ENCODE data around the gene PIMREG.

PIMREG gene

GRCh38 chr17:6437956-6438355 lies 6.3 kb upstream of the PIMREG start:
- DNase-seq (ENCODE audit: low read depth in 2 of 2): no peak

GRCh38 chr17:6439951-6440350 lies 4.3 kb upstream of the PIMREG start:
- DNase-seq (ENCODE audit: low read depth in 2 of 2): no peak

GRCh38 chr17:6442775-6443174 lies 1.5 kb upstream of the PIMREG start:
- DNase-seq (ENCODE audit: low read depth in 2 of 2): no peak

- no peak for DNase-seq (ENCODE audit: low read depth in 2 of 2)
Measured at GRCh38 chr17:6444571-6445335, 498 bp downstream of the PIMREG start.

- no peak for DNase-seq (ENCODE audit: low read depth in 2 of 2)
Measured at GRCh38 chr17:6446516-6447100, 2.4 kb downstream of the PIMREG start.

GRCh38 chr17:6448473-6448872 lies 4.2 kb downstream of the PIMREG start:
- DNase-seq (ENCODE audit: low read depth in 2 of 2): no peak

- DNase-seq (ENCODE audit: low read depth in 2 of 2): no peak
Measured at GRCh38 chr17:6449307-6449706, 5.1 kb downstream of the PIMREG start.

- DNase-seq (ENCODE audit: low read depth in 2 of 2): no peak
Measured at GRCh38 chr17:6450926-6451832, 6.9 kb downstream of the PIMREG start.

- DNase-seq (ENCODE audit: low read depth in 2 of 2): no peak
Measured at GRCh38 chr17:6452471-6453266, 8.4 kb downstream of the PIMREG start.

GRCh38 chr17:6453279-6454024 lies 9.2 kb downstream of the PIMREG start:
- DNase-seq (ENCODE audit: low read depth in 2 of 2): no peak

- no peak for DNase-seq (ENCODE audit: low read depth in 2 of 2)
Measured at GRCh38 chr17:6454495-6455320, 10.5 kb downstream of the PIMREG start.

GRCh38 chr17:6455321-6455705 lies 11.1 kb downstream of the PIMREG start:
- DNase-seq (ENCODE audit: low read depth in 2 of 2): peak in 1 of 2 donors; percentile 16

GRCh38 chr17:6456321-6456720 lies 12.1 kb downstream of the PIMREG start:
- no peak for DNase-seq (ENCODE audit: low read depth in 2 of 2)

GRCh38 chr17:6456914-6457687 lies 12.8 kb downstream of the PIMREG start:
- DNase-seq (ENCODE audit: low read depth in 2 of 2): no peak

GRCh38 chr17:6457688-6458459 lies 13.6 kb downstream of the PIMREG start:
- DNase-seq (ENCODE audit: low read depth in 2 of 2): no peak

- DNase-seq (ENCODE audit: low read depth in 2 of 2): no peak
Measured at GRCh38 chr17:6458460-6458950, 14.2 kb downstream of the PIMREG start.

GRCh38 chr17:6460531-6461161 lies 16.4 kb downstream of the PIMREG start:
- no peak for DNase-seq (ENCODE audit: low read depth in 2 of 2)

GRCh38 chr17:6461246-6461645 lies 17.0 kb downstream of the PIMREG start:
- DNase-seq (ENCODE audit: low read depth in 2 of 2): no peak
